ENCODE measurements around the gene MYL5.

MYL5 gene

DNA sequence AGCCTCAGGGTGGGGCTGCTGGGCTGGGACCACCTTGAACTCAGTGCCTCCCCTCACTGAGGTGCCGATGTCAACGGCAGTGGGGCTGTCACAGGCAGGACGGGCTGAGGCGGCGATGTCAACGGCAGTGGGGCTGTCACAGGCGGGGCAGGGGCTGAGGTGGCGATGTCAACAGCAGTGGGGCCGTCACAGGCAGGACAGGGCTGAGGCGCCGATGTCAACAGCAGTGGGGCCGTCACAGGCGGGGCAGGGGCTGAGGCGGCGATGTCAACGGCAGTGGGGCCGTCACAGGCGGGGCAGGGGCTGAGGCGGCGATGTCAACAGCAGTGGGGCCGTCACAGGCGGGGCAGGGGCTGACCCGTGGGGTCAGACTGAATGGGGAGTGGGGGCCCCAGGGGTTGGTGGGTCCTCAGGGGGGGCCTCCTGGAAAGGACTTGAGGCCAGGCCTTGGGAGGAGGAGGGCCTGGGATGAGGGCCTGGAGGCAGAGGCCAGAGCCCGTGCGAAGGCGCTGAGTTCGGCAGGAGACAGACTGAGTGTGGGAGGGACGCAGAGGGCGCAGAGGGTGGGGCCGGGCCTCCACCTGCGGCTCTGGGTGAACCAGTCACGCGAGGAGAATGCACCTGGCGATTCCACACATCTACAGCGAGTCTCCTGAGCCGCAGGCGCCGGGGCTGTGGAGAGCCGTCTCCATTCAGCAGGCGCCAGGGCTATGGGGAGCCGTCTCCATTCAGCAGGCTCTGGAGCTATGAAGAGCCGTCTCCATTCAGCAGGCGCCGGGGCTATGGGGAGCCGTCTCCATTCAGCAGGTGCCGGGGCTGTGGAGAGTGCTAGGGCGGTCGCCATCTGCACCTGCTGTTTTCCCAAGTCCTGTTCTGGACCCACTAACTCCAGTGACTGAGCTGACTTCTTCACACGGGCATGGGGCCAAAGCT, 23.1 kb upstream of the MYL5 start:
- TF ChIP-seq GATA2 (IDR thresholded peaks at IDR 0.05; ENCODE audit: low read depth, low read length) (no peak), GATA3 (IDR thresholded peaks at IDR 0.05; ENCODE audit: low read depth, low read length) (no peak)

DNA sequence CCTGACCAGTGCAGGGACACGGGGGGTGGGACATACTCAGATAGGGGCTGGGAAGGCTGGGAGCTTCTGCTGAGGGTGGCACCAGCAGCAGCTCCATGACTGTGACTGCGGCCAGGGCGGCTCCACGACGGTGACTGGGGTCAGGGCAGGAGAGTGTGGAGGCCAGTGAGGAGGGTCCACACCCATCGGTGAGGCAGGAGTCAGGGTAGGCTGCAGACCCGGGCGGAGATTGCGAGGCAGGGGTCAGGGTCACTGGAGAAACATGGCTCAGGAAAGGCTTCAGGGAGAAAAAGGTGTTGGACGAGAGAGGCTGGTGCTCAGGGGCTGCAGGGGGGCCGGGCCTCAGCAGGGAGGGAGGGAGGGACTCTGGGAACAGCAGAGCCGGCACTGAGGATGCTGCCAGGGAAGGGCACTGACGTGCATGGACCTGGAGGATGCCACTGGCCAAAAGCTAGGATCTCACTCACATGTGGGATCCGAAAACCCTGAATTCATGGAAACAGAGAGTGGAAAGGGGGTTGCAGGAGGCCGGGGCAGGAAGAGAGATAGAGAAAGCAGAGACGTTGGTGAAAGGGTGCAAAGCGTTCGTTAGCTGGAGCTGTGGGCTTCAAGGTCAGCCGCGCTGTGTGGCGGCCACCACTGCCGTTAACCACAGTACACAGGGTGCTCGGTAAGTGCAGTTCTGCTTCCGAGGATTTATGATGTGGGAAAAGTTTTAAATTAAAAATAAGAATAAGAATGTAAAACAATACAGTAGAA, 22.3 kb upstream of the MYL5 start:
- TF ChIP-seq GATA2 (IDR thresholded peaks at IDR 0.05; ENCODE audit: low read depth, low read length) (no peak), GATA3 (IDR thresholded peaks at IDR 0.05; ENCODE audit: low read depth, low read length) (no peak)

DNA sequence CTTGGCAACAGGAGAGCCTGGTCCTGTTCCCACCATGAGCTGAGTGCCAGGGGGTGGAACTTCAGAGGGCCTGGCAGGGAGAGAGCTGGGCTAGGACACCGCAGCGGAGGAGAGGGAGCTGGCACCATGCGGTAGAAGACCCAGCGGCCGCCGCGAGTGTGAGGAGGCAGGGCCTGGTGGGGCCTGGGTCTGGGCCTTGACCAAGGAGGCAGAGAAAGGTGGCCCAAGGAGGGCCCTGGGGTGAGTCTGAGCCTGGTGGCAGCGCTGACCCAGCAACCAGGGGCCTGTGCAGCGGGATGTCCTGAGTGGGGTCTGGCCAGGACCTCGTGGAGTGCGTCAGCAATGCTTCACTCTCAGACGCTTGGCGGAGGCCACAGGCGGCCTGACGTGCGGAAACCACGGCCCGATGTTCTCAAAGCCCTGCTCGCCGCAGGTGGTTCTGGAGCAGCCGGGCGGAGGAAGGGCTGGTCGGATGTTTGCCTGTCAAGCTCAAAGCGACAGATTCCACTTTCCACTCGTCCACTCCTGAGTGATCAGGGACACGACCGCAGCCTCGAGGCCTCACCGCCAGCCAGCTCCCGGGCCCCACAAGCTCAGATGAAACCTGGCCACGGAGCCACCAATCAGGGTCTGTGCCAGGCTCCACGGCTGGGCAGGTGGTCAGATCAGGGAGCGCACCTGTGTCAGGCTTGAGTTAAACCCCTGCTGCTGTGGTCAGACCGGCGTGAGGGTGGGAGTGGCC, 21.1 kb upstream of the MYL5 start:
- no peak for TF ChIP-seq GATA3 (IDR thresholded peaks at IDR 0.05; ENCODE audit: low read depth, low read length)
- TF ChIP-seq GATA2 (IDR thresholded peaks at IDR 0.05; ENCODE audit: low read depth, low read length), result no peak

DNA sequence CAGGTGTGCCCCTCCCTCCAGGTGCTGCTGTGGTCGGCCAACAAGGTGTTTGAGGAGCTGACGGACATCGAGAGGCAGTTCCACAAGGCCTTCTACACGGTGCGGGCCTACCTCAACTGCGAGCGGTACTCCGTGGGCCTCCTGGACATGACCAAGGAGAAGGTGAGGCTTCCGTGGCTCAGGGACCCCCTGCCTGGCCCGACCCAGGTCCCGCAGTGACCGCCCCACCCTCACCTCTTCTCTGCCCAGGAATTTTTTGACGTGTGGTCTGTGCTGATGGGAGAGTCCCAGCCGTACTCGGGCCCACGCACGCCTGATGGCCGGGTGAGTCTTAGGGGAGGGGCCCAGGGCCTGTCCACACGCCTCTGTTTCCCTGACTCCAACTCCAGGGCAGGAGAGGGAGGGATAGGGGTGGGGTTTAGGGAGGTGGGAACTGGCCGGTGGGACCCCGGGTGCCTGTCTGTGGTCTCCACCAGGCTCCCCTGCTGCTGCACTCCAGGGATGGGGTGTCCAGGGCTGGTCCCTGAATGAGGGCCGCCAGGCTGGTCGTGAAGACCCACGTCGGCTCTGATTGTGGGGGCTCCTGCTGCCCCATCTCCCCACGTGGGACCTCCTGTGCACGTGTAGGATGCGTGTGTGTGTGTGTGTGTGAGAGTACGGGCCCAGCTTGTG, 20.4 kb upstream of the MYL5 start:
- TF ChIP-seq GATA3 (IDR thresholded peaks at IDR 0.05; ENCODE audit: low read depth, low read length) (no peak), GATA2 (IDR thresholded peaks at IDR 0.05; ENCODE audit: low read depth, low read length) (no peak)

DNA sequence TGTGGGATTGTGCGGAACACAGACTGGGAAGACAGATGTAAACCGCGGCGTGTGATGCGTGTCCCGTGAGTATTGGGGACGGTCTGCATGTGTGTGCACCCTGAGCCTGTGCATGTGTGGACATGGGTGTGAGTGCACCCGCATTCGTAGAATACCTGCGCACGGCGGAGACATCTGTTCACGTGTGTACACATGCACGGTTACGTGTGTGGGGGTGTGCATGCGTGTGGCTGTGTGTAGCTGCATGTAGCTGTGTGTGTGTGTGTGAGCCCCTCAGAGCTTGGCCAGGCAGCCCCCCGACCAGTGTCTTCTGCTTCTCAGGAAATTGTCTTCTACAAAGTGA, 19.9 kb upstream of the MYL5 start:
- no peak for TF ChIP-seq GATA2 (IDR thresholded peaks at IDR 0.05; ENCODE audit: low read depth, low read length)
- no peak for TF ChIP-seq GATA3 (IDR thresholded peaks at IDR 0.05; ENCODE audit: low read depth, low read length)

DNA sequence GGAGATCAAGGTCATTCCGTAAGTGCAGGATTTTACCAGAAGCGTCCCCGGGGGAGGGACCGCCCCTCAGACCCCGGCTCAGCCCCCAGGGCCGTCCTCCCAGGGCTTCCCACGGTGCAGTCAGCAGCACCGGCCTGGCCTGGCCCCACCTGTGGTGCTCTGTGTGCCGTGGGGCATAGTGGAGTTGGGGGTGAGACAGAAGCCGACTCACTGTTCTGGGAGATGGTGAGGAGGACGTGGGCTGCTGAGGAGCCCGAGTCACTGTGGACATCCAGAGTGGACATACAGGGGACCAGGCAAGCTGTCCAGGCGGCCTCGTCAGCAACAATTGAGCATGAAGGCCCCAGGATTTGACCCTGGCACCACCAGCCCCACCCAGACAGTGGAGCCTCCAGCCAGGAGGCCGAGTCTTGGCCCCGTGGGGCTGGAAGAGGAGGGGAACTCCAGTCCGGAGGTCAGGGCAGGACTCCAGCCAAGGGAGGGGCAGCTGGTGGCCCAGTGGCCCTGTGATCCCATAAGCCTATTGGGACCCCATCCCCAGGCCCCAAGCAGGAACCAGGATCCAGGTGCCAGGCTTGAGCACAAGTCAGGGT, 19.4 kb upstream of the MYL5 start:
- TF ChIP-seq GATA3 (IDR thresholded peaks at IDR 0.05; ENCODE audit: low read depth, low read length) (no peak), GATA2 (IDR thresholded peaks at IDR 0.05; ENCODE audit: low read depth, low read length) (no peak)

DNA sequence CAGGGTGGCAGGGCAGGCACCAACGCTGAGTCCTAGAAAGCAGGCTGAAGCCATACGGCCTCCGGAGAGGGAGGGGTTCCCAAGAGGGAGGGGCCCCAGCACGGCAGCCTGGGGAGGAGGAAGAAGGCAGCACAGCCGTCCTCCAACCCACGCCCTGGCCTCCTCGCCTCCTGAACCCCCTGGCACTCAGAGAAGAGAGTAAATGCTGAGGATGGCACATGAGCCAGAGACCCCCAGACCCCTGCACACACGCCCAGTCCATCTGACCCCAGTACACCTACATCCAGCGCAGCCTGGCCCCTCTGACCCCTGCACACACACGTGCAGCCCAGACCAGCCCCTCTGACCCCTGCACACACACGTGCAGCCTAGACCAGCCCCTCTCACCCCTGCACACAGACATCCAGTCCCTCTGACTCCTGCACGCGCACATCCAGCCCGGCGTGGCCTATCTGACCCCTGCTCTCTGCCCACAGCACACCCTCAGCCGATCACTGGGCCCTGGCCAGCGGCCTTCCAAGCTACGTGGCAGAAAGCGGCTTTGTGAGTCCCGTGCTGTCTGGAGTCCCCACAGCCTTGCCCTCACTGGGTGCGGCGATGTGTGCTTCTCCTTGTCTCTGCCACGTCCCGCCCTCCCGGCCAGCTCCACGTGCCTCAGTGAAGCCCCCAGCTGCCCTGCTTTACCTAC, 18.7 kb upstream of the MYL5 start:
- TF ChIP-seq GATA2 (IDR thresholded peaks at IDR 0.05; ENCODE audit: low read depth, low read length) (no peak), GATA3 (IDR thresholded peaks at IDR 0.05; ENCODE audit: low read depth, low read length) (no peak)

DNA sequence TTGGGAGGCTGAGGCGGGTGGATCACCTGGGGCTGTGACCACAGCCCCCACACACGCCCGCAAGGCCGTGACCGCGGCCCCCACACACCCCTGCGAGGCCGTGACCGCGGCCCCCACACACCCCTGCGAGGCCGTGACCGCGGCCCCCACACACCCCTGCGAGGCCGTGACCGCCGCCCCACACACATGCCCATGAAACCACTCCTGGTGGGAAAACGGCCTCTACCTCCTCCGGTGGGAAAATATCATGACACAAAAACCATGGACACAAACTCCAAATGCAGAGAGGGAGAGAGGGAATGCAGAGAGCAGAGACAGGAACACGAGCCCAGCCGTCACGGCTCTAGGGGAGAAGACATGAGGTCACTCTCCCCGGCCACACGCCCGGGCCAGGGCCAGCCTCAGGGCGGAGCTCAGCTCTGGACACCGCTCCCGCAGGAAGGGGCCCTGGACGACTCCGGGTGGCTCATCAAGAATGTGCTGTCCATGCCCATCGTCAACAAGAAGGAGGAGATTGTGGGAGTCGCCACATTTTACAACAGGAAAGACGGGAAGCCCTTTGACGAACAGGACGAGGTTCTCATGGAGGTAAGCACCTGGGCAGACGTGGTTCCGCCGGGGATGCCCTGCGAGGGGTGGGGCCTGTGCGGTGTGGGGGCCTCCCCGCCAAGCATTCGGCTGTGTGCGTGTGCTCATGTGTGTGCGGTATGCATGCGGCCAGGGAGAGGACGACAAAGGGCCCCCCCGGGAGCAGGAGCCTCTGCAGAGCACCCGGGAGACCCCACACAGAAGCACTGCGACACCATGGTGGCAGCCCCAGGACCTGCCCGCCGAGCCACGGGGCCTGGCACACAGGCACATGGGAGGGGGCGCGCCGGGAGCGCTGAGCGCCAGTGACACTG, 17.7 kb upstream of the MYL5 start:
- TF ChIP-seq GATA3 (IDR thresholded peaks at IDR 0.05; ENCODE audit: low read depth, low read length) (no peak), GATA2 (IDR thresholded peaks at IDR 0.05; ENCODE audit: low read depth, low read length) (no peak)

DNA sequence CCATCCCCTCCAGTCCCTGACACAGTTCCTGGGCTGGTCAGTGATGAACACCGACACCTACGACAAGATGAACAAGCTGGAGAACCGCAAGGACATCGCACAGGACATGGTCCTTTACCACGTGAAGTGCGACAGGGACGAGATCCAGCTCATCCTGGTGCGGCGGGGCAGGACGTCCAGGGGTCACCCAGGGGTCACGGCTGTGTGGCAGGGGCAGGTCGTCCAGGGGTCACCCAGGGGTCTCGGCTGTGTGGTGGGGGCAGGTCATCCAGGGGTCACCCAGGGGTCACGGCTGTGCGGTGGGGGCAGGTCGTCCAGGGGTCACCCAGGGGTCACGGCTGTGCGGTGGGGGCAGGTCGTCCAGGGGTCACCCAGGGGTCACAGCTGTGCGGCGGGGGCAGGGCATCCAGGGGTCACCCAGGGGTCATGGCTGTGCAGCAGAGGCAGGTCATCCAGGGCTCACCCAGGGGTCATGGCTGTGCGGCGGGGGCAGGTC, 17.0 kb upstream of the MYL5 start:
- TF ChIP-seq GATA3 (IDR thresholded peaks at IDR 0.05; ENCODE audit: low read depth, low read length) (no peak), GATA2 (IDR thresholded peaks at IDR 0.05; ENCODE audit: low read depth, low read length) (no peak)

DNA sequence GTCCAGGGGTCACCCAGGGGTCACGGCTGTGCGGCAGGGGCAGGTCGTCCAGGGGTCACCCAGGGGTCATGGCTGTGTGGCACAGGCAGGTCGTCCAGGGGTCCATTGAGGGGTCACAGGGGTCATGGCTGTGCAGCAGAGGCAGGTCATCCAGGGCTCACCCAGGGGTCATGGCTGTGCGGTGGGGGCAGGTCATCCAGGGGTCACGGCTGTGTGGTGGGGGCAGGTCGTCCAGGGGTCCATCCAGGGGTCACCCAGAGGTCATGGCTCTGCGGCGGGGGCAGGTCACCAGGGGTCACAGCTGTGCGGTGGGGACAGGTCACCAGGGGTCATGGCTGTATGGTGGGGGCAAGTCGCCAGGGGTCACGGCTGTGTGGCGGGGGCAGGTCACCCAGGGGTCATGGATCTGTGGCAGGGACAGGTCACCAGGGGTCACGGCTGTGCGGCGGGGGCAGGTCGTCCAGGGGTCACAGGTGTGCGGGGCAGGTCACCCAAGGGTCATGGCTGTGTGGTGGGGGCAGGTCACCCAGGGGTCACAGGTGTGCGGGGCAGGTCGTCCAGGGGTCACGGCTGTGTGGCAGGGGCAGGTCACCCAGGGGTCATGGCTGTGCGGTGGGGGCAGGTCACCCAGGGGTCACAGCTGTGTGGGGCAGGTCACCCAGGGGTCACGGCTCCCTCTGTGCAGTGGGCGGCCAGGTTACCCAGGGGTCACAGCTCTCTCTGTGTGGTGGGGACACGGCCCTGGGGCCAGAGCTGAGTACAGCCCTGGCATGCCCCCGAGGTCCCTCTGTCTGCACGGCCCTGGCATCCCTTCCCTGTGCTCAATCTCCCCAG, 16.3 kb upstream of the MYL5 start:
- TF ChIP-seq GATA3 (IDR thresholded peaks at IDR 0.05; ENCODE audit: low read depth, low read length), result no peak
- TF ChIP-seq GATA2 (IDR thresholded peaks at IDR 0.05; ENCODE audit: low read depth, low read length), result no peak
